HepG2 (cell line): ENCODE data around the gene SYMPK. TPM values are rescaled to one million over a fixed set of nuclear protein-coding genes. Genes with fewer than 3 reads are reported as not detected.

ENCODE experiments used
- ARID3A ChIP-seq: IDR thresholded peaks from 2 replicates; pipeline ENCODE4 v1.6.1; 2012; ENCODE audit warnings: low read depth, low read length, improper control_type of control experiment
- ATAD3A ChIP-seq: sonication (generic); formaldehyde crosslinking; IDR thresholded peaks from 2 replicates; pipeline ENCODE4 v1.4.0; 2020; ENCODE audit warnings: missing genetic modification reagents
- DNMT3B ChIP-seq: conservative IDR thresholded peaks from 2 replicates; pipeline ENCODE4 v1.6.1; 2016; ENCODE audit warnings: missing biosample characterization, control low read depth
- GATAD2A ChIP-seq: IDR thresholded peaks from 2 replicates; pipeline ENCODE4 v1.6.1; 2016
- HMG20A ChIP-seq: IDR thresholded peaks from 2 replicates; pipeline ENCODE4 v1.6.1; 2016; ENCODE audit warnings: borderline replicate concordance
- KDM4B ChIP-seq: sonication (generic); formaldehyde crosslinking; IDR thresholded peaks from 2 replicates; pipeline ENCODE4 v1.4.0; 2020; ENCODE audit warnings: missing genetic modification reagents
- KLF13 ChIP-seq: sonication (generic); formaldehyde crosslinking; IDR thresholded peaks from 2 replicates; pipeline ENCODE4 v1.4.0; 2020; ENCODE audit warnings: mild to moderate bottlenecking, missing genetic modification reagents
- MBNL3 ChIP-seq: fragments of 250-450 bp; sonication (Bioruptor Pico); conservative IDR thresholded peaks from 2 replicates; pipeline ENCODE4 v1.8.0; 2022; ENCODE audit warnings: mild to moderate bottlenecking, inconsistent platforms
- MED1 ChIP-seq: sonication (generic); formaldehyde crosslinking; IDR thresholded peaks from 2 replicates; pipeline ENCODE4 v1.4.0; 2020; ENCODE audit warnings: missing genetic modification reagents
- MED8 ChIP-seq: sonication (generic); formaldehyde crosslinking; IDR thresholded peaks from 2 replicates; pipeline ENCODE4 v1.8.1; 2023; ENCODE audit warnings: mild to moderate bottlenecking, missing genetic modification reagents; ENCODE audit not compliant: insufficient replicate concordance
- MEF2D ChIP-seq: sonication (generic); formaldehyde crosslinking; IDR thresholded peaks from 2 replicates; pipeline ENCODE4 v1.5.1; 2020; ENCODE audit warnings: mild to moderate bottlenecking, missing genetic modification reagents
- NCOA1 ChIP-seq: sonication (generic); formaldehyde crosslinking; IDR thresholded peaks from 2 replicates; pipeline ENCODE4 v1.9.0; 2021; ENCODE audit warnings: missing genetic modification reagents
- NRL ChIP-seq: sonication (generic); formaldehyde crosslinking; IDR thresholded peaks from 2 replicates; pipeline ENCODE4 v1.5.0; 2020; ENCODE audit warnings: missing genetic modification reagents, mild to moderate bottlenecking, moderate library complexity, borderline replicate concordance
- SALL1 ChIP-seq: sonication (generic); formaldehyde crosslinking; IDR thresholded peaks from 2 replicates; pipeline ENCODE4 v1.8.0; 2022; ENCODE audit warnings: mild to moderate bottlenecking, missing genetic modification reagents
- SAP130 ChIP-seq: IDR thresholded peaks from 2 replicates; pipeline ENCODE4 v1.6.1; 2016; ENCODE audit warnings: low read depth
- SATB2 ChIP-seq: sonication (generic); formaldehyde crosslinking; IDR thresholded peaks from 2 replicates; pipeline ENCODE4 v1.5.0; 2020; ENCODE audit warnings: missing genetic modification reagents
- TIGD3 ChIP-seq: sonication (generic); formaldehyde crosslinking; IDR thresholded peaks from 2 replicates; pipeline ENCODE4 v1.5.1; 2020; ENCODE audit warnings: mild to moderate bottlenecking, missing genetic modification reagents, borderline replicate concordance
- ZFP82 ChIP-seq: sonication (generic); formaldehyde crosslinking; IDR thresholded peaks from 2 replicates; pipeline ENCODE4 v1.5.1; 2020; ENCODE audit warnings: mild to moderate bottlenecking, missing genetic modification reagents, borderline replicate concordance
- ZNF260 ChIP-seq: sonication (generic); formaldehyde crosslinking; IDR thresholded peaks from 2 replicates; pipeline ENCODE4 v1.4.0; 2020; ENCODE audit warnings: missing genetic modification reagents, low read depth, mild to moderate bottlenecking, borderline replicate concordance
- ZNF263 ChIP-seq: sonication (generic); formaldehyde crosslinking; IDR thresholded peaks from 2 replicates; pipeline ENCODE4 v1.4.0; 2020; ENCODE audit warnings: missing genetic modification reagents
- ZNF460 ChIP-seq: sonication (generic); formaldehyde crosslinking; IDR thresholded peaks from 2 replicates; pipeline ENCODE4 v1.5.1; 2020; ENCODE audit warnings: missing genetic modification reagents, mild to moderate bottlenecking, borderline replicate concordance
- ZSCAN25 ChIP-seq: sonication (generic); formaldehyde crosslinking; IDR thresholded peaks from 2 replicates; pipeline ENCODE4 v1.8.0; 2022; ENCODE audit warnings: mild to moderate bottlenecking, missing genetic modification reagents
- polyA plus RNA-seq, 8 experiments: library from polyadenylated mRNA; depleted of rRNA in 3 of 8; stranded (reverse) in 7 of 8; unstranded in 1 of 8; fragments of >200 nt; fragmentation: Illumina TruSeq in 4 of 8; extraction: Trizol in 4 of 8; gene quantifications; 2 replicates each; pipeline versions ENCODE4 v1.2.1 to v1.2.3, GENCODE V29; 2011 to 2016; ENCODE audit warnings: low read depth in 4 of 8, missing spikeins in 1 of 8, mixed read lengths in 1 of 8; ENCODE audit not compliant: insufficient read depth in 1 of 8
- total RNA-seq, 5 experiments: library from RNA; depleted of rRNA; stranded (reverse); fragments of >200 nt; fragmentation: Illumina TruSeq; extraction: Trizol; gene quantifications; 2 replicates each; pipeline ENCODE4 v1.2.3, GENCODE V29; 2016; ENCODE audit warnings: low read depth in 1 of 5
- TF ChIP-seq, protein P1 (sequence below): sonication (generic); formaldehyde crosslinking; IDR thresholded peaks from 2 replicates; pipeline ENCODE4 v1.5.1; 2020; ENCODE audit warnings: mild to moderate bottlenecking, missing genetic modification reagents, moderate library complexity
- TF ChIP-seq, protein P2 (sequence below): sonication (generic); formaldehyde crosslinking; IDR thresholded peaks from 2 replicates; pipeline ENCODE4 v1.4.0; 2020; ENCODE audit warnings: mild to moderate bottlenecking, low read depth, missing genetic modification reagents
- TF ChIP-seq, protein P3 (sequence below): sonication (generic); formaldehyde crosslinking; IDR thresholded peaks from 2 replicates; pipeline ENCODE4 v1.5.0; 2020; ENCODE audit warnings: missing genetic modification reagents

Gene SYMPK
- total and polyA plus RNA-seq, 2 of the 13 experiments (the other 11 are each of a cell fraction or from before 2014, with no cell fraction given), result 21.9 to 55.7 TPM

DNA sequence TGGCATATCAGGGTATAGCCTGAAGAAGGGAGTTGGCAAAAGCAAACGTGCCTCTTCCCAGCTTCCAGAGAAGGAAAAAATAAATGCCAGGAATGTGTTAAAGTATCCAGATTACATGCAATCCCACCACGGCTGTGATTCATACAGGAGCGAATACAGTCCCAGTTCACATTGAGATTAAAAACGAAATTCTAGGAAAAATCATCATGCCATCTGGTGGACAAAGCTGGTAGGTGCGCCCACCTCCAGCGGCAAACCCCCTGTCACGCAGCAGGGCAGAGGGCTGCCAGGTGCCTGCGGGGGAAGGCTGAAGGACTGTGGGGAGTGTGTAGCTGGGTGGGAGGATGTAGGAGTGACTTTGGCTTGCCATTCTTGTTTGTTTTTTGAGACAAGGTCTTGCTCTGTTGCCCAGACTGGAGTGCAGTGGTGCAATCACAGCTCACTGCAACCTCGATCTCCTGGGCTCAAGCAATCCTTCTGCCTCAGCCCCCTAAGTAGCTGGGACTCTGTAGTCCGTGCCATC, 63.9 kb downstream of the SYMPK start (continued):
- TF ChIP-seq ZSCAN25 (CRISPR knock-in tag) (no peak), ZNF460 (no peak), KDM4B (CRISPR knock-in tag) (no peak), TIGD3 (CRISPR knock-in tag) (no peak), NCOA1 (CRISPR knock-in tag) (no peak), DNMT3B (no peak), MED1 (CRISPR knock-in tag) (0 out of 2 replicates have a peak, but pooled peaks have one; percentile 18), HMG20A (no peak), ZFP82 (no peak), KLF13 (CRISPR knock-in tag) (no peak), MED8 (CRISPR knock-in tag) (no peak), SALL1 (peak; percentile 28; the same call in 1 of the 2 replicates), MEF2D (CRISPR knock-in tag) (no peak), ARID3A (peak; percentile 30; the same call in 1 of the 2 replicates), SATB2 (no peak), NRL (CRISPR knock-in tag) (no peak), MBNL3 (no peak), GATAD2A (CRISPR knock-in tag) (0 out of 2 replicates have a peak, but pooled peaks have one; percentile 39), ZNF260 (CRISPR knock-in tag) (no peak), ZNF263 (0 out of 2 replicates have a peak, but pooled peaks have one; percentile 44), ATAD3A (CRISPR knock-in tag) (no peak), SAP130 (CRISPR knock-in tag) (peak; percentile 44)
- TF ChIP-seq, protein P1, sequence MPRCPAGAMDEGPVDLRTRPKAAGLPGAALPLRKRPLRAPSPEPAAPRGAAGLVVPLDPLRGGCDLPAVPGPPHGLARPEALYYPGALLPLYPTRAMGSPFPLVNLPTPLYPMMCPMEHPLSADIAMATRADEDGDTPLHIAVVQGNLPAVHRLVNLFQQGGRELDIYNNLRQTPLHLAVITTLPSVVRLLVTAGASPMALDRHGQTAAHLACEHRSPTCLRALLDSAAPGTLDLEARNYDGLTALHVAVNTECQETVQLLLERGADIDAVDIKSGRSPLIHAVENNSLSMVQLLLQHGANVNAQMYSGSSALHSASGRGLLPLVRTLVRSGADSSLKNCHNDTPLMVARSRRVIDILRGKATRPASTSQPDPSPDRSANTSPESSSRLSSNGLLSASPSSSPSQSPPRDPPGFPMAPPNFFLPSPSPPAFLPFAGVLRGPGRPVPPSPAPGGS (CRISPR knock-in tag), result 0 out of 2 replicates have a peak, but pooled peaks have one; percentile 33
- TF ChIP-seq, protein P2, sequence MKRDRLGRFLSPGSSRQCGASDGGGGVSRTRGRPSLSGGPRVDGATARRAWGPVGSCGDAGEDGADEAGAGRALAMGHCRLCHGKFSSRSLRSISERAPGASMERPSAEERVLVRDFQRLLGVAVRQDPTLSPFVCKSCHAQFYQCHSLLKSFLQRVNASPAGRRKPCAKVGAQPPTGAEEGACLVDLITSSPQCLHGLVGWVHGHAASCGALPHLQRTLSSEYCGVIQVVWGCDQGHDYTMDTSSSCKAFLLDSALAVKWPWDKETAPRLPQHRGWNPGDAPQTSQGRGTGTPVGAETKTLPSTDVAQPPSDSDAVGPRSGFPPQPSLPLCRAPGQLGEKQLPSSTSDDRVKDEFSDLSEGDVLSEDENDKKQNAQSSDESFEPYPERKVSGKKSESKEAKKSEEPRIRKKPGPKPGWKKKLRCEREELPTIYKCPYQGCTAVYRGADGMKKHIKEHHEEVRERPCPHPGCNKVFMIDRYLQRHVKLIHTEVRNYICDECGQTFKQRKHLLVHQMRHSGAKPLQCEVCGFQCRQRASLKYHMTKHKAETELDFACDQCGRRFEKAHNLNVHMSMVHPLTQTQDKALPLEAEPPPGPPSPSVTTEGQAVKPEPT (CRISPR knock-in tag), result no peak
- TF ChIP-seq, protein P3, sequence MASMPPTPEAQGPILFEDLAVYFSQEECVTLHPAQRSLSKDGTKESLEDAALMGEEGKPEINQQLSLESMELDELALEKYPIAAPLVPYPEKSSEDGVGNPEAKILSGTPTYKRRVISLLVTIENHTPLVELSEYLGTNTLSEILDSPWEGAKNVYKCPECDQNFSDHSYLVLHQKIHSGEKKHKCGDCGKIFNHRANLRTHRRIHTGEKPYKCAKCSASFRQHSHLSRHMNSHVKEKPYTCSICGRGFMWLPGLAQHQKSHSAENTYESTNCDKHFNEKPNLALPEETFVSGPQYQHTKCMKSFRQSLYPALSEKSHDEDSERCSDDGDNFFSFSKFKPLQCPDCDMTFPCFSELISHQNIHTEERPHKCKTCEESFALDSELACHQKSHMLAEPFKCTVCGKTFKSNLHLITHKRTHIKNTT (CRISPR knock-in tag), result no peak
